Upper lobe of left lung (tissue), 6 donors: Measurements from ENCODE around the gene SELENOI. TPM values are rescaled to one million over a fixed set of nuclear protein-coding genes. Genes with fewer than 3 reads are reported as not detected.

ENCODE experiments used
- ATAC-seq, 2 donors: fragments of 200-7000 bp; cut with Tn5 transposase; one replicate each; pipeline ENCODE4 v1.9.1; 2022; ENCODE audit warnings: mild to moderate bottlenecking in 2 of 2, moderate library complexity in 2 of 2; ENCODE audit not compliant: low FRiP score in 2 of 2
- DNase-seq, 2 donors: peaks; one replicate each; pipeline ENCODE4 v3.0.0-alpha.2; 2019 to 2020
- H3K27ac ChIP-seq, 4 donors: fragments of 200-600 bp; sonication (generic); one replicate each; pipeline ENCODE4 v1.5.1; 2016 to 2019
- H3K27me3 ChIP-seq, 4 donors: fragments of 200-600 bp; sonication (generic); one replicate each; pipeline ENCODE4 v1.5.1; 2017 to 2019
- H3K36me3 ChIP-seq, 4 donors: fragments of 200-600 bp; sonication (generic); one replicate each; pipeline ENCODE4 v1.5.1; 2016 to 2019
- H3K4me1 ChIP-seq, 4 donors: fragments of 200-600 bp; sonication (generic); one replicate each; pipeline ENCODE4 v1.5.1; 2018 to 2019
- H3K4me3 ChIP-seq, 4 donors: fragments of 200-600 bp; sonication (generic); one replicate each; pipeline ENCODE4 v1.5.1; 2017 to 2019; ENCODE audit warnings: mild to moderate bottlenecking in 2 of 4, moderate library complexity in 1 of 4
- H3K9me3 ChIP-seq, 4 donors: fragments of 200-600 bp; sonication (generic); one replicate each; pipeline ENCODE4 v1.5.1; 2018 to 2019
- CTCF ChIP-seq, 6 experiments: fragments of 450-650 bp in 4 of 6; fragments of 200-600 bp in 2 of 6; sonication (generic) in 2 of 6; IDR thresholded peaks; one replicate each; pipeline ENCODE4 v1.5.1; 2016 to 2019; ENCODE audit warnings: antibody characterized with exemption in 6 of 6
- EP300 ChIP-seq, 4 donors: sonication (generic); formaldehyde crosslinking; IDR thresholded peaks; one replicate each; pipeline ENCODE4 v1.5.1; 2017; ENCODE audit warnings: antibody characterized with exemption in 4 of 4, control low read depth in 2 of 4
- POLR2A ChIP-seq, 4 donors: fragments of 450-650 bp; IDR thresholded peaks; one replicate each; pipeline ENCODE4 v1.5.1; 2016 to 2017; ENCODE audit warnings: antibody characterized with exemption in 4 of 4, mild to moderate bottlenecking in 2 of 4
- POLR2AphosphoS5 ChIP-seq, 2 donors: sonication (generic); formaldehyde crosslinking; IDR thresholded peaks; one replicate each; pipeline ENCODE4 v1.5.1; 2017; ENCODE audit warnings: antibody characterized with exemption in 2 of 2
- WGBS, 2 donors: methylation state at CpG; one replicate each; pipeline ENCODE4 v1.1.5; 2017 to 2018; 5-methylcytosine and 5-hydroxymethylcytosine counted together
- total RNA-seq, 6 donors: library from RNA; depleted of rRNA in 4 of 6; stranded (reverse); fragments of >200 nt in 4 of 6; gene quantifications; one replicate each; pipeline versions ENCODE4 v1.1.0 to v1.2.1, GENCODE V29; 2016 to 2021
- donor health status: DM: no; HTN: no; CAD: no; lungs with moderate emphysema.
- donor health status: DM: no; HTN: yes; CAD: no; lungs with severe emphysema.

SELENOI gene
- total RNA-seq, 6 donors from 2014 or later = 6.8 to 21.6 (median 17.2) TPM

- WGBS, 2 donors = 95 to 100% methylated on average over 4 of the region's 4 CpGs
- Histone ChIP-seq H3K36me3 (peaks cover 6 to 53% (median 7%) of the 10 kb centered on the region in 4 donors), H3K4me1 (no peaks in the 10 kb centered on the region), H3K4me3 (no peak overlapping the region), H3K27me3 (no peaks in the 10 kb centered on the region), H3K27ac (no peak overlapping the region), H3K9me3 (no peaks in the 10 kb centered on the region)
- no peak for ATAC-seq
- TF ChIP-seq POLR2AphosphoS5 (IDR thresholded peaks at IDR 0.05) = no peak
- TF ChIP-seq POLR2A (IDR thresholded peaks at IDR 0.05) = no peak
- TF ChIP-seq EP300 (IDR thresholded peaks at IDR 0.05) = no peak
- TF ChIP-seq CTCF (IDR thresholded peaks at IDR 0.05) = no peak
- no peak for DNase-seq
Measured at GRCh38 chr2:26387189-26387588, 41.2 kb downstream of the SELENOI start.

- TF ChIP-seq POLR2AphosphoS5 (IDR thresholded peaks at IDR 0.05) = no peak
- no peak for TF ChIP-seq EP300 (IDR thresholded peaks at IDR 0.05)
- no peak for TF ChIP-seq POLR2A (IDR thresholded peaks at IDR 0.05)
- 89 to 92% methylated on average over 4 of the region's 4 CpGs for WGBS, 2 donors
- DNase-seq = no peak
- no peak for ATAC-seq
- Histone ChIP-seq H3K27me3 (no peaks in the 10 kb centered on the region), H3K27ac (no peak overlapping the region), H3K36me3 (peaks cover 0 to 9% (median 0%) of the 10 kb centered on the region in 4 donors), H3K4me1 (no peaks in the 10 kb centered on the region), H3K9me3 (no peaks in the 10 kb centered on the region), H3K4me3 (no peak overlapping the region)
Measured at GRCh38 chr2:26394694-26395093, 48.8 kb downstream of the SELENOI start.

GRCh38 chr2:26395394-26395793 is 49.5 kb downstream of the SELENOI start:
- no peaks in the 10 kb centered on the region for H3K9me3 ChIP-seq
- no peak overlapping the region for H3K4me3 ChIP-seq
- H3K27me3 ChIP-seq = no peaks in the 10 kb centered on the region
- H3K36me3 ChIP-seq = peaks cover 0 to 2% (median 0%) of the 10 kb centered on the region in 4 donors
- no peak overlapping the region for H3K27ac ChIP-seq
- ATAC-seq (no peak), DNase-seq (no peak)
- WGBS, 2 donors = 76 to 81% methylated on average over 4 of the region's 4 CpGs
- TF ChIP-seq EP300 (IDR thresholded peaks at IDR 0.05) = no peak
- no peak for TF ChIP-seq POLR2A (IDR thresholded peaks at IDR 0.05)
- TF ChIP-seq POLR2AphosphoS5 (IDR thresholded peaks at IDR 0.05) = no peak
- TF ChIP-seq CTCF (IDR thresholded peaks at IDR 0.05) = no peak
- H3K4me1 ChIP-seq = no peaks in the 10 kb centered on the region

- WGBS, 2 donors = 89 to 94% methylated on average over 5 of the region's 5 CpGs
- ATAC-seq (no peak), DNase-seq (no peak)
- H3K27me3 ChIP-seq = peaks cover 0 to 4% (median 1%) of the 10 kb centered on the region in 4 donors
- H3K36me3 ChIP-seq = no peaks in the 10 kb centered on the region
- TF ChIP-seq POLR2A (IDR thresholded peaks at IDR 0.05) = no peak
- TF ChIP-seq EP300 (IDR thresholded peaks at IDR 0.05) = no peak
- TF ChIP-seq POLR2AphosphoS5 (IDR thresholded peaks at IDR 0.05) = no peak
- no peak for TF ChIP-seq CTCF (IDR thresholded peaks at IDR 0.05)
- H3K9me3 ChIP-seq = no peaks in the 10 kb centered on the region
- H3K4me1 ChIP-seq = peaks cover 3 to 4% (median 4%) of the 10 kb centered on the region in 4 donors
- no peak overlapping the region for H3K4me3 ChIP-seq
- no peak overlapping the region for H3K27ac ChIP-seq
Measured at GRCh38 chr2:26396734-26397298, 50.9 kb downstream of the SELENOI start.

- Histone ChIP-seq H3K9me3 (no peaks in the 10 kb centered on the region), H3K4me1 (peaks cover 6 to 8% (median 8%) of the 10 kb centered on the region in 4 donors), H3K27me3 (peaks cover 0 to 6% (median 3%) of the 10 kb centered on the region in 4 donors), H3K27ac (no peak overlapping the region), H3K36me3 (no peaks in the 10 kb centered on the region), H3K4me3 (no peak overlapping the region)
- TF ChIP-seq POLR2A (IDR thresholded peaks at IDR 0.05) (no peak), EP300 (IDR thresholded peaks at IDR 0.05) (no peak), CTCF (IDR thresholded peaks at IDR 0.05) (no peak), POLR2AphosphoS5 (IDR thresholded peaks at IDR 0.05) (no peak)
- no peak for DNase-seq
- no peak for ATAC-seq
- 56 to 63% methylated on average over 4 of the region's 4 CpGs for WGBS, 2 donors
Measured at GRCh38 chr2:26399771-26400376, 53.9 kb downstream of the SELENOI start.
